Activated T-cell treated with anti-CD3 and anti-CD28 coated beads, Interleukin-2, amount 50 U/mL, for 48 hours (primary cell): Measurements from ENCODE around the gene NEK7.
"Not testable (repeated sequence)": the region's sequence is repeated elsewhere in the genome, so short reads cannot be mapped to it uniquely, and the experiment has no call there.

ENCODE experiments used
- DNase-seq, 2 experiments: peaks; one replicate each; pipeline ENCODE4 v3.0.0-alpha.2; 2020

NEK7 gene

GRCh38 chr1:198156745-198157240 lies at the start of gene NEK7:
TSS of gene NEK7 (plus strand) at chr1:198156998. CDS start at chr1:198232581, 75,583 bp downstream.
- DNase-seq: peak; percentile 80 to 86

DNA sequence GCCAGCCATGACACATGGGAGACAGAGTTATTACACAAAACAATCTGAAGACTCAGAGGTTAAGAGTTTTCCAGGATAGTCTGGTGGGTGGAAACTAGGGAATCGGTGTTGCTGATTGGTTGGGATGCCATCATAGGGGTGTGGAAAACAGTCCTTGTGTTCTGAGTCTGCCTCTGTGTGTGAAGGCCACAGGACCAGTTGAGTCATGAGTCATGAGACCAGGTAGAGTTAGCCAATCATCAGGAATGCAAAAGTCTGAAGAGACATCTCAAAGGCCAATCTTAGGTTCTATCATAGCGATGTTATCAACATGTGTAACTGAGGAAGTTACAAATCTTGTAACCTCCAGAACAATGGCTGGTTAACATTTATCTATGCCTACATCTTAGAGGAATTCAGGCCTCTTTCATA lies 49.7 kb upstream of the NEK7 start:
- DNase-seq: no peak

DNA sequence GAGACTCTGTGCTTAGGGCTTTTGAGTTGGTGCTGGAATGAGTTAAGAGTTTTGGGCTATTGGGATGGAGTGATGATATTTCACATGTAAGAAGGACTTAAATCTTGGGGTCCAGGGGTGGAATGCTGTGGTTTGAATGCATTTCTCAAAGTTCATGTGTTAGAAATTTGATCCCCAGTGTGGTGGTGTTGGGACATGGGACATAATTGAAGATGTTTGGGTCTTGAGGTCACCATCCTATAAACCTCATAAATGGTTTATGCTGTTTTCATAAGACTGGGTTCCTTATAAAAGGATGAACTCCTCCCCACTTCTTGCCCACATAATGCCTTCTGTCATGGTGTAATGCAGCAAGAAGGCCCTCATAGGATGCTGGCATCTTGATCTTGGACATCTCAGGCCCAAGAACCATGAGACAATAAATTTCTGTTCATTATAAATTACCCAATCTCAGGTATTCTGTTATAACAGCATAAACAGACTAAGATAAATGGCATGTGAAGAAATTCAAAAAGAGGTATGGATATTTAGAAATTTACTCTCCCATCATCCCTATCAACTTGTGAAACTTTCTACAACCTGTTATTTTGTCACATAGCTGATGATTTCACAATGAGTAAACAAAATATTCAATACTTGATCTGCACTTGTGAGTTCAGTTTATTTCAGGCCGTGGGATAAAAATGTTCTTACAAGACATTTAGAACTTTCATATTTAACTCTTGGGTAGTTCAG lies 48.0 kb upstream of the NEK7 start:
- no peak for DNase-seq

GRCh38 chr1:198109371-198109715 lies 47.5 kb upstream of the NEK7 start:
- no peak for DNase-seq

DNA sequence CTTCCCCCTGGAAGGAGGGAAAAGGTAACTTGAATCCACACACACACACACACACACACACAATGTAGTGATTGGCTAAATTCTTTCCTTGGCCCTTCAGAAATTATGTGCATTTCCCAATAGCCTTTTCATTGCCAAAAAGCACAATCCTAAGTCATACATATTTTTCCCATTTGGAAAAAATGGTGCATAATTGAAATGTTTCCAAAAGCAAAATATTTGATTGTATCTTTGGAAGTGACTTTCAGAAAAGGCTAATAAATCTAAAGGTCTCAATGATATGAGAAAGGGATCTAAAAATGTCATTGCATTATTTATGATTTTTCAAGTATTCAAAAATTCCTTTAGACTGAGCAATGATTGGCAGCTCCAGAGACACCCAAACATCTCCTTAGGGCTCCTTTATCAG lies 43.5 kb upstream of the NEK7 start:
- DNase-seq: no peak

DNA sequence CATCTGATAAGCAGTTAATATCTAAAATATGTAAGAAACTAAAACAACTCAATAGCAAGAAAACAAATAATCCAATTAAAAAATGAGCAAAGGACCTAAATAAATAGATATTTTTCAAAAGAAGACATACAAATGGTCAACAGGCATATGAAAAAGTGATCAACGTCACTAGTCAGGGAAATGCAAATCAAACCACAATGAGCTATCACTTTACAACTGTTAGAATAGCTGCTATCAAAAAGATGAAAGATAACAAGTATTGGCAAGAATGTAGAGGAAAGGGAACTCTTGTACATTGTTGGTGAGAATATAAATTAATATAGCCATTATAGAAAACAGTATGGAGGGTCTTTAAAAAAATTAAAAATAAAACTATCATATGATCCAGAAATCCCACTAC lies 40.7 kb upstream of the NEK7 start:
- no peak for DNase-seq

GRCh38 chr1:198116469-198116868 lies 40.3 kb upstream of the NEK7 start:
- DNase-seq: no peak

DNA sequence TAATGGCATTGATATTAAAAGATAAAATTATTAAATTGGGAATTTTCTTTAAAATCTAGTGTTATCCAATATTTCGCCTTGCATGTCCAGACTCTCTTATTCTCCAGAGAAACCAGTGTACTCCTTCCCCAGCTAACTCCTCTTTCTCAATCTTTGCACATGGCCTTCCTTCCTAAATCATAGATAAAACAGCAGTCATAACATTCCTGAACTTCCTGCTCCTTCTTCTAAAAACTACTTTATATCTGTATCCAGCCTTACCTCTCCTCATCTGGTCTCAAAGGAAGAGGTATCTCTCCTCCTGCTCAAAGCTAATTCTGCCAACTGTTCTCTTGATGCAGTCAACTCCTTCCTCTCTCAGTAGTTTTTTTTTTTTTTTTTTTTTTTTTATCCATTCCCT lies 39.5 kb upstream of the NEK7 start:
- no peak for DNase-seq

GRCh38 chr1:198118134-198118533 lies 38.7 kb upstream of the NEK7 start:
- no peak for DNase-seq

- no peak for DNase-seq
Measured at GRCh38 chr1:198119906-198120305, 36.9 kb upstream of the NEK7 start.

DNA sequence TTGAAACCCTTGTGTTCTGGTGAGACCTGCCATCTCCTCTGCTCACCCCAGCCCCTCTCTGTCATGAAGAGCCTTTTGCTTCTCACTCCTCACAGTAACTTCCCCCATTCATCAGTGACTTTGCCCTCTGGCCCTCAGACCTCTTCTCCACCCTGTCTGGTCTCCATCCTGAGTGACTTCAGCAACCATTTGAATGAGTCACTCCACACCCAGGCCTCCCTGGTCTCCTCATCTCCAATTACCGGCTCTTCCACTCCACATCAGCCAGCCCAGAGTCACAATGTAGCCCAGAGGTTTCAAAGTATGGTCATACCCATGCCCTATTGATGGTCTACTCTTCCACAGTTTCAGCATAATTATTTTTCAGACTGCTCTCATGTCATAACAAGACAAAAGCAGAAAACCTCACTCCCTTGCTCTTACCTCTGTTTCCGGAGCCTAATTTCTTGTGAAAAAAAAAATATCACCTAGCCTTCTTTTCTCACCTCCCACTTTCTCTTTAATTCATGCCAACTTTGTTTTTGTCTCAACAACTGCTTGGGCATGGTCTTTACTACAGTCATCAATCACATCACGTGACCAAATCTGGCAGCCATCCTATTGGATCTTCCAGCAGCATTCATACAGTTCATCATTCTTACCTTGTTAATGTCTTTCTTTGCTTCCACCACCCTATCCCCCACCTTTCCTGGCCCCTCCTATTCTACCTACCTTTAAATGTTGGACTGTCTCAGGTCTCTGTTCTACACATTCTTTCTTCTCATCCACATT lies 35.6 kb upstream of the NEK7 start:
- no peak for DNase-seq

- no peak for DNase-seq
Measured at GRCh38 chr1:198122693-198123092, 34.1 kb upstream of the NEK7 start.

GRCh38 chr1:198123133-198123532 lies 33.7 kb upstream of the NEK7 start:
- DNase-seq: no peak

GRCh38 chr1:198124673-198125072 lies 32.1 kb upstream of the NEK7 start:
- DNase-seq: no peak

DNA sequence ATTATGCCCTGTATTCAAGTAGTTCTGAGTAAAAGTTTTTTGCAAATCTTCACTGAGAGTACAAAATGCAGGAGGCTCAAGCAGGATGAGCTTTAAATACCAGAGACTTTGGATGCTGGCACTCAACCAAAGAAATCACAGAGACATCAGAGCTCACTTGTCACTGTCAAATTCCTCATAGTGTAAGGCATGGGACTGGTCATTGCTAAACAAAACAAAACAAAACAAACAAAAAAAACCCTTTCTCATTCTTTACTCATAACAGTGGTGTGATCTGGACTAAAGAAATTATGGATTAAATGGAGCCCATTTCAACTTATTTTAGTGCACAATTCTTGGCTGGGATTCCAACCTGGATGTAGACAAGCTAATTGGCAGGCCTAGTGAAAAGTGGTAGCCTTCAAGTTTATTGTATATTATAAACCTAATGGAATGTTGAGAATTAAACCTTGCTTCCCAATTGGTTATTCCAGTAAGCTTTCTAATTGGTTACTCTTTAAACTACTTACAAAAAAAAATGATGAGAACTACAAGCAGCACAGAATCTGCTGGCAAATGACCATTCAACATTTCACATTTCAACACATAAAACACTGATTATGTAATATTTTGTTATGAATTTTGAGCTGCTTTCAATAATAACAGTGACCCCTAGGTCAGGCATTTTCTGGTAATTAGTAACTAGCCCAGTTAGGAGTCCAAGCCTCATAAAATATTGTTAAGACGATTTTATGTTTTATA lies 30.6 kb upstream of the NEK7 start:
- DNase-seq: no peak

GRCh38 chr1:198128533-198128932 lies 28.3 kb upstream of the NEK7 start:
- no peak for DNase-seq

DNA sequence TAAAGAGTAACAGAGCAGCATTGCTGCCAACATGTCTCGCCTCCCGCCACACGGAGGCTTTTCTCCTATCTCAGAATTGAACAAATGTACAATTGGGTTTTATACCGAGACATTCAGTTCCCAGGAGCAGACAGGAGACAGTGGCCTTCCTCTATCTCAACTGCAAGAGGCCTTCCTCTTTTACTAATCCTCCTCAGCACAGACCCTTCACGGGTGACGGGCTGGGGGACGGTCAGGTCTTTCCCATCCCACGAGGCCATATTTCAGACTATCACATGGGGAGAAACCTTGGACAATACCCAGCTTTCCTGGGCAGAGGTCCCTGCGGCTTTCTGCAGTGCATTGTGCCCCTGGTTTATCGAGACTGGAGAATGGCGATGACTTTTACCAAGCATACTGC lies 26.7 kb upstream of the NEK7 start:
- not testable (repeated sequence) for DNase-seq

DNA sequence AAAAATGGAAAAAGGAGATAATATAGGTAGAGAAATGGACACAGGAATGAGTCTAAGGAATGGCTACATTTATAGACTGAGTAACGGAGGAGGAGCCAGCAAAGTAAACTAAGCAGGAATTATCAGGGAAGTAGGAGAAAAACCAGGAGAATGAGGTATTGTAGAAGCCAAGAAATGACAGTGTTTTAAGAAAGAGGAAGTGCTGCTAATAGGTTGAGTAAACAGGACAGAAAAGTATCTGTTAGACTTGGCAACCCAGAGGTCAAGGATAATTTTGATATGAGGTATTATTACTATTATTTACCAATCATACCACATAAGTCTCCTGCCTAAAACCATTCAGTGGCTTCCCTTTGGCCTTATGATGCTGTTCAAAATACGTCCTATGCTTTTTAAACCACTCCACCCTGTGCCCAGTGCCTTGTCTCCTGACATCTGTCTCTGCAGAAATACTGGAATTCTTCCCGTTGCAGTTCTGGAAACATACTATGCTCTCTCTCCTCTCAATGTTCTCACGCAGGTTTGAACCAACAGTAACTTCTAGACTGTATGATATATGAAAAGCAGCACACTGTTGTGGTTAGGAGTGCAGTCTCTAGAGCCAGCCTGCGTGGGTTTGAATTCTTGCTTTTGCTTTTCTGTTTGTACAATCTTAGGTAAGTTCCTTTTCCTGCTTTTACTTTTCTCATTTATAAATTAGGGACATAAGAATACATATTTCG lies 24.6 kb upstream of the NEK7 start:
- DNase-seq: no peak

DNA sequence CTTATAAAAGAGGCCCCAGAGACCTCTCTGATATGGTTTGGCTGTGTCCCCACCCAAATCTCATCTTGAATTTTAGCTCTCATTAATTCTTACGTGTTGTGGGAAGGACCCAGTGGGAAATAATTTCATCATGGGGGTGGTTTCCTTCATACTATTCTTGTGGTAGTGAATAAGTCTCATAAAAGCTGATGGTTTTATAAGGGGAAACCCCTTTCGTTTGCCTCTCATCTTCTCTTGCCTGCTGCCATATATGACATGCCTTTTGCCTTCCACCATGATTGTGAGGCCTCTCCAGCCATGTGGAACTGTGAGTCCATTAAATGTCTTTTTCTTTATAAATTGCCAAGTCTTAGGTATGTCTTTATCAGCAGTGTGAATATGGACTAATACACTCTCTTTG lies 22.5 kb upstream of the NEK7 start:
- DNase-seq: no peak

DNA sequence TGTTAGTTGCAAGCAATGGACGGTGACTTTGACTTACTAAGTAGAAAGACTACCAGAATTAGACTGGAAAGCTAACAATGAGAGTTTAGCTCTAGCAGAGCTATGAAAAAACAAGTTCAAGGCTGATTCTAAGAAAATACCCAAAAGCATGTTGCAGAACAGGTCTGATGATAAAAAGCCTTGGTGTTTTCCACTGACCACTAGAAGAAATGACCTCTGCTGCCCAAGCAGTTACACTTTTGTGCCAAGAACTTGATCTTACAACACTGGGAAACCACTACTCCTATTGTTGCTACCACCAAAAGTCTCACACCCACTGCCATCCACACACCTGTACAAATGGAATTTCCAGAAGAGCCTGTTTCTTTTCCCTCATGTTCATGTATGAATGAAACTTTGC lies 21.4 kb upstream of the NEK7 start:
- no peak for DNase-seq

DNA sequence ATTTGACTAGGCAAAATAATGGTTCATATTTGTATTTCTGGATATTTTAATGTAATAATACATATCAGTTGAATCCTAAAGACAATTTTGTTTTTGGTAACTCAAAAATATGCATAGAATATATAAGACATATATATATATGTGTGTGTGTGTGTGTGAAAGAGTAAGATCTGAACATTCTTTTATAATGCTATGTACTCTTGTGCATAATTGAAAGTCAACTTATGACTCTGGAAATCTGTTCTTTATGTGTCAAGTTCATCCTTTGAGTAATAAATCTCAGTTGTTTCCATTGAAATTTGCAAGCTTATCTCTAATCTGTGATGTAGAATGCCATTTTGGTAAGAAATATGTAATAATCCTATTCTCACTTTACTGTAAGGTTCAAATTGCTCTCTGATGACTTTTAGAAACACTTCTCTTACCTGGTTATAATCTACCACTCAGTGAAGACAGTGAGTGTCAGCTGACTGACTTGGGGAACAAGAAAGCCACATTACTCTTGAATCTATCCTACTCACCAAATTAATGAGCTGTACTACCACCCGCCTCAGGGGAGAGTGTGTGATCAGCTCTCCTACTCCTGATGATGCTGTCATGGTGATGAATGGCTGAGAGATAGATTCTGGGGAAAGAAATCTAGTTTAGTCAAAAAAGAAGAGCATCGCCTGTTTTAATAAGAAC lies 15.0 kb upstream of the NEK7 start:
- DNase-seq: no peak

GRCh38 chr1:198143797-198144196 lies 13.0 kb upstream of the NEK7 start:
- no peak for DNase-seq
